Neural cell (in vitro differentiated cells): ENCODE measurements around the gene TNFRSF8. TPM values are rescaled to one million over a fixed set of nuclear protein-coding genes. Genes with fewer than 3 reads are reported as not detected.

Experiments used
- H2AFZ ChIP-seq: fragments of 200-600, 300-800 bp; sonication (generic), shearing (Covaris generic); 2 replicates; pipeline ENCODE4 v1.6.0; 2014; ENCODE audit warnings: low read depth, mild to moderate bottlenecking, antibody characterized with exemption, low read length, moderate library complexity
- H3F3A ChIP-seq: fragments of 200-600 bp; shearing (Covaris generic); 2 replicates; pipeline ENCODE4 v1.6.1; 2016; ENCODE audit warnings: mild to moderate bottlenecking, moderate library complexity, mixed read lengths, antibody characterized with exemption, low read length; ENCODE audit not compliant: insufficient read depth, poor library complexity, severe bottlenecking
- H3K27ac ChIP-seq: fragments of 200-600, 300-800 bp; sonication (generic), shearing (Covaris generic); 2 replicates; pipeline ENCODE4 v1.5.1; 2014; ENCODE audit warnings: mild to moderate bottlenecking, low read length, moderate library complexity
- H3K27me3 ChIP-seq: fragments of 300-800, 200-600 bp; sonication (generic), shearing (Covaris generic); 2 replicates; pipeline ENCODE4 v1.6.0; 2014; ENCODE audit warnings: mild to moderate bottlenecking, low read depth, low read length, moderate library complexity; ENCODE audit not compliant: insufficient read depth
- H3K36me3 ChIP-seq: fragments of 300-800, 200-600 bp; sonication (generic), shearing (Covaris generic); 2 replicates; pipeline ENCODE4 v1.5.1; 2014; ENCODE audit warnings: mild to moderate bottlenecking, antibody characterized with exemption, low read length, moderate library complexity; ENCODE audit not compliant: insufficient read depth
- H3K4me2 ChIP-seq: fragments of 300-800, 200-600 bp; sonication (generic), shearing (Covaris generic); 2 replicates; pipeline ENCODE4 v1.6.0; 2014; ENCODE audit warnings: mild to moderate bottlenecking, low read length
- H3K4me3 ChIP-seq: fragments of 300-800, 200-600 bp; sonication (generic), shearing (Covaris generic); 2 replicates; pipeline ENCODE4 v1.5.1; 2014; ENCODE audit warnings: mild to moderate bottlenecking, low read length, moderate library complexity
- H3K79me2 ChIP-seq: fragments of 200-600 bp; shearing (Covaris generic); replicated peaks from 2 replicates; pipeline ENCODE4 v1.6.0; 2014; ENCODE audit warnings: mild to moderate bottlenecking, low read length, moderate library complexity; ENCODE audit not compliant: insufficient read depth
- H3K9ac ChIP-seq: fragments of 300-800, 200-600 bp; sonication (generic), shearing (Covaris generic); 2 replicates; pipeline ENCODE4 v1.6.1; 2016; ENCODE audit warnings: mild to moderate bottlenecking, low read length, mixed read lengths
- H3K9me2 ChIP-seq: fragments of 200-600 bp; shearing (Covaris generic); 2 replicates; pipeline ENCODE4 v1.6.1; 2016; ENCODE audit warnings: mild to moderate bottlenecking, low read length, mixed read lengths; ENCODE audit not compliant: insufficient read depth
- H3K9me3 ChIP-seq: fragments of 200-600, 300-800 bp; sonication (generic), shearing (Covaris generic); 2 replicates; pipeline ENCODE4 v1.6.1; 2016; ENCODE audit warnings: mild to moderate bottlenecking, mixed run types, low read length, moderate library complexity, mixed read lengths
- H4K20me1 ChIP-seq: fragments of 200-600 bp; shearing (Covaris generic); 2 replicates; pipeline ENCODE4 v1.6.1; 2016; ENCODE audit warnings: mild to moderate bottlenecking, mixed run types; ENCODE audit not compliant: insufficient read depth
- EP300 ChIP-seq: fragments of 450-650 bp; conservative IDR thresholded peaks from 2 replicates; pipeline ENCODE4 v1.6.1; 2014; ENCODE audit warnings: antibody characterized with exemption, mild to moderate bottlenecking, moderate library complexity; ENCODE audit not compliant: poor library complexity, severe bottlenecking
- EZH2 ChIP-seq: fragments of 200-600, 300-800 bp; shearing (Covaris generic), sonication (generic); IDR thresholded peaks from 2 replicates; pipeline ENCODE4 v1.6.1; 2014; ENCODE audit warnings: antibody characterized with exemption, low read length, borderline replicate concordance, mild to moderate bottlenecking; ENCODE audit not compliant: insufficient read depth, poor library complexity, severe bottlenecking
- MXI1 ChIP-seq: fragments of 450-650 bp; conservative IDR thresholded peaks from 2 replicates; pipeline ENCODE4 v1.6.1; 2014; ENCODE audit warnings: antibody characterized with exemption, mild to moderate bottlenecking; ENCODE audit not compliant: poor library complexity, severe bottlenecking
- POLR2AphosphoS5 ChIP-seq: IDR thresholded peaks from 2 replicates; pipeline ENCODE4 v1.6.1; 2012
- RAD21 ChIP-seq: fragments of 450-650 bp; conservative IDR thresholded peaks from 2 replicates; pipeline ENCODE4 v1.6.1; 2014; ENCODE audit warnings: antibody characterized with exemption, mild to moderate bottlenecking, moderate library complexity
- REST ChIP-seq: IDR thresholded peaks from 2 replicates; pipeline ENCODE4 v1.6.1; 2012; ENCODE audit warnings: borderline replicate concordance
- SMC3 ChIP-seq: fragments of 450-650 bp; conservative IDR thresholded peaks from 2 replicates; pipeline ENCODE4 v1.6.1; 2014; ENCODE audit warnings: antibody characterized with exemption, mild to moderate bottlenecking, moderate library complexity; ENCODE audit not compliant: poor library complexity
- TAF1 ChIP-seq: IDR thresholded peaks from 2 replicates; pipeline ENCODE4 v1.6.1; 2012; ENCODE audit warnings: low read depth
- polyA plus RNA-seq: library from polyadenylated mRNA; depleted of rRNA; stranded (reverse); fragments of >200 nt; gene quantifications from 2 replicates; pipeline ENCODE4 v1.2.3, GENCODE V29; 2014
- TF ChIP-seq, protein P1 (sequence below): fragments of 450-650 bp; IDR thresholded peaks from 2 replicates; pipeline ENCODE4 v1.5.1; 2014; ENCODE audit warnings: antibody characterized with exemption, mild to moderate bottlenecking, moderate library complexity; ENCODE audit not compliant: poor library complexity, severe bottlenecking

The TNFRSF8 gene
- polyA plus RNA-seq, 1 donor from 2014 or later: not detected

GRCh38 chr1:12163210-12163609, 100.1 kb downstream of the TNFRSF8 start:
- Histone ChIP-seq H3K9me2 (no peaks in the 10 kb centered on the region), H3K9me3 (no peaks in the 10 kb centered on the region), H2AFZ (no peak overlapping the region), H3K9ac (no peak overlapping the region), H3K27me3 (peaks cover 12% of the 10 kb centered on the region), H3K4me2 (no peak overlapping the region), H3F3A (no peaks in the 10 kb centered on the region), H3K27ac (no peak overlapping the region), H4K20me1 (no peaks in the 10 kb centered on the region), H3K79me2 (no peaks in the 10 kb centered on the region), H3K36me3 (no peaks in the 10 kb centered on the region), H3K4me3 (no peak overlapping the region)
- no peak for TF ChIP-seq SMC3
- no peak for TF ChIP-seq EZH2
- TF ChIP-seq MXI1: no peak
- no peak for TF ChIP-seq RAD21
- TF ChIP-seq EP300: no peak
- TF ChIP-seq, protein P1, sequence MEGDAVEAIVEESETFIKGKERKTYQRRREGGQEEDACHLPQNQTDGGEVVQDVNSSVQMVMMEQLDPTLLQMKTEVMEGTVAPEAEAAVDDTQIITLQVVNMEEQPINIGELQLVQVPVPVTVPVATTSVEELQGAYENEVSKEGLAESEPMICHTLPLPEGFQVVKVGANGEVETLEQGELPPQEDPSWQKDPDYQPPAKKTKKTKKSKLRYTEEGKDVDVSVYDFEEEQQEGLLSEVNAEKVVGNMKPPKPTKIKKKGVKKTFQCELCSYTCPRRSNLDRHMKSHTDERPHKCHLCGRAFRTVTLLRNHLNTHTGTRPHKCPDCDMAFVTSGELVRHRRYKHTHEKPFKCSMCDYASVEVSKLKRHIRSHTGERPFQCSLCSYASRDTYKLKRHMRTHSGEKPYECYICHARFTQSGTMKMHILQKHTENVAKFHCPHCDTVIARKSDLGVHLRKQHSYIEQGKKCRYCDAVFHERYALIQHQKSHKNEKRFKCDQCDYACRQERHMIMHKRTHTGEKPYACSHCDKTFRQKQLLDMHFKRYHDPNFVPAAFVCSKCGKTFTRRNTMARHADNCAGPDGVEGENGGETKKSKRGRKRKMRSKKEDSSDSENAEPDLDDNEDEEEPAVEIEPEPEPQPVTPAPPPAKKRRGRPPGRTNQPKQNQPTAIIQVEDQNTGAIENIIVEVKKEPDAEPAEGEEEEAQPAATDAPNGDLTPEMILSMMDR: no peak
- no peak for TF ChIP-seq POLR2AphosphoS5
- TF ChIP-seq TAF1: no peak
- TF ChIP-seq REST: no peak

GRCh38 chr1:12164210-12164609, 101.1 kb downstream of the TNFRSF8 start:
- Histone ChIP-seq H3K9me2 (no peaks in the 10 kb centered on the region), H3K9me3 (no peaks in the 10 kb centered on the region), H2AFZ (no peak overlapping the region), H3K4me3 (no peak overlapping the region), H3K79me2 (no peaks in the 10 kb centered on the region), H3K4me2 (no peak overlapping the region), H3K9ac (no peak overlapping the region), H3K27me3 (peaks cover 12% of the 10 kb centered on the region), H3K27ac (no peak overlapping the region), H3F3A (no peaks in the 10 kb centered on the region), H3K36me3 (no peaks in the 10 kb centered on the region), H4K20me1 (no peaks in the 10 kb centered on the region)
- TF ChIP-seq EZH2: no peak
- no peak for TF ChIP-seq EP300
- TF ChIP-seq REST: no peak
- TF ChIP-seq TAF1: no peak
- no peak for TF ChIP-seq RAD21
- no peak for TF ChIP-seq SMC3
- TF ChIP-seq, protein P1: no peak
- TF ChIP-seq POLR2AphosphoS5: no peak
- no peak for TF ChIP-seq MXI1
